Effector CD8-positive, alpha-beta T cell (primary cell): ENCODE results near the gene RHAG.

Source experiments
- DNase-seq: peaks from one replicate; lab custom pipeline; 2025; lab: John Stamatoyannopoulos, UW

Gene RHAG

DNA sequence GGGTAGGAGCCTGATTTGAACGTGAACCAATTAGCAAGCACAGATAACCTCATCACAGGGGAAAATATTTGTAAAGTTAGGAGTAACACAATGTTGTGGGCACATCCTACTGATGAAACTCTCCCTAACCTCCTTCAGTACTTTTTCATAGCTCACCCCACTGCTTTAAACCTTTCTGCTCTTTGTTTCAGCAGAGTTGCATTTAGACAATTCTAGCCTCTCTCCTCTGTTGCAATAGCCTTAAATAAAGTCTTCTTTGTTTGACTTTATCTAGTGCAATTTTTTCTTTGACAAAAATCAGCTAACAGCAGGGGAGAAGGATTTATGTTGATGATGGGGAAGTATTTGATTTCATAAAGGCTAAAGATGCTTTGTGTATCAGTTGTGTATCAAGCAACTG is 72.1 kb downstream of the RHAG start:
- DNase-seq: no peak

DNA sequence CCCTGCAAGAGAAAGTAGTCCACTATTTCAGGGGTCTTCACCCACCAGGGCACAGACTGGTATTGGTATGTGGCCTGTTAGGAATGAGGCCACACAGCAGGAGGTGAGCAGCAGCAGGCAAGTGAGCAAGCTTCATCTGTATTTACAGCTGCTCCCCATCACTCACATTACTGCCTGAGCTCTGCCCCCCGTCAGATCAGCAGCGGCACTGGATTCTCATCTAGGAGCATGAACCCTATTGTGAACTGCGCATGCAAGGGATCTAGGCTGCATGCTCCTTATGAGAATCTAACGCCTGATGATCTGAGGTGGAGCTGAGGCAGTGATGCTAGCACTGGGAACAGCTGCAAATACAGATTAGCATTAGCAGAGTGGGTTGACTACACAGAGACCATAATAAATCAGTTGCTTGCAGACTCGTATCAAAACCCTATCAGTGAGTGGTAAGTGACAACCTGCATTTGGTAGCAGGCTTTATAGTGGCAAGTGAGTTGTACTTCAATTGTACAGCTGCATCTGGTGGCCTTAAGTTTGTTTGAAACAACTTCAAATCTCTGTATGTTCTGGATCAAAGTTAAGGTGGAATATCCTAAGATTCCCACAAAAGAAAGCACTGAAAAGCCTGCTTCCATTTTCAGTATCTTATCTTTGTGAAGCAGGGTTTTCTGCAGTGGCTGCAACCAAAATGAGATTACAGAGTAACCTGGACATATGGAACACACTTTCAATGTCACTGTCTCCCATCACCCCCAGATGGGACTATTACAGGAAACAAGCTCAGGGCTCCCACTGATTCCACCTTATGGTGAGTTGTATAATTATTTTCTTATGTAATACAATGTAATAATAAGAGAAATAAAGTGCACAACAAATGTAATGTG is 73.4 kb downstream of the RHAG start:
- DNase-seq: no peak

- no peak for DNase-seq
These were observed 78.4 kb downstream of the RHAG start for GRCh38 chr6:49558238-49558637.

DNA sequence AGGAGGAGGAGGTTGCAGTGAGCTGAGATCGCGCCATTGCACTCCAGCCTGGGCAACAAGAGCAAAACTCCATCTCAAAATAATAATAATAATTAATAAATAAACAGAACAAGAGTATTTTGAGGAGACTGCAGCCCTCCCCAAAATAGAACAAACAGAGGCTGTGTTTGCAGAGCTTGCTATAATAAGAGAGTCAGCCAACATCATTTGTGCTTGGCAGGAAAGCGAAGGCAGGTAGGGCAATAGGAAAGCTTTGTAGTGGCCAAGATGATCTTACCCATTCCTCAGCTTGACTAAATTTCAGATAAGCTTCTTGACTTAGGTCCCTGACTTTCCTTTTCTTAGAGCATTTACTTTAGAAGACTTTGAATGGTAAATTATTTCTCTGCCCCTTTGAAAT is 79.5 kb downstream of the RHAG start:
- no peak for DNase-seq

DNA sequence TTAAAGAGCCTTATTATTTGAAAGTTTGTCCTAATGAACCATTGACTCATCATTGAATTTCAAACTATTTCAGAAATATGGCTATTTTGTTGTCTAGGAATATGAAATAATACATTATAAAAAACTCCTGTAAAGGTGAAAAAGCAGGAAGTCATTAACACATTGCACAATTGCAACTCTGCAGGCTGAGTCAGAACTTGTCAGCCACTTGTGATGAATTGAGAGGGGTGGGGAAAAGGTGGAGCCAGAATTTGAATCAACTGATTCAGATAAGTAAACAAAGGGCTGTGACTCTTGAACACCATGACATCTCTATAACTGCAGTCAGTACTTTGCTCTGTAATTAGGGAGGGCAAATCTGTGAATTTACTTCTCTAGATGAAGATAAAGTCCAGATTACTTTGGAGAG is 80.2 kb downstream of the RHAG start:
- no peak for DNase-seq

DNA sequence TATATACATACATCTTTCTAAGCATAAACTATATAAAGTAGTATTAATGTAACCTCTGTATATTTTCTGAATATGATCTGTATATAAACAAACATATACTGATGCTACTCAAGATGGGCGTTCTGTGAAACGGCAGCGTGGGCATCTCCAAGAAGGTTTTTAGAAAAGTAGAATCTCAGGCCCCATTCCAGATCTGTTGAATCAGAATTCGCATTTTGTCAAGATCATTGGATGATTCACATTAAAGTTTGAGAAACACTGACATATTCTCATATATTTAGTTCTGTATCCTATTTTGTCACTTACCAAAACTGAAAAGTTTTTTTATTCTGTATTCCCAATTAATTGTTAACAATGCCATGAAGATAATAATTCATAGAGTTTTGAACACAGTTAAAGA is 80.7 kb downstream of the RHAG start:
- DNase-seq: no peak
